HCT116 (cell line): ENCODE measurements around the gene DUOXA1. TPM values are rescaled to one million over a fixed set of nuclear protein-coding genes. Genes with fewer than 3 reads are reported as not detected.

Experiments used
- ATAC-seq: fragments of 200-7000 bp; cut with Tn5 transposase; 2 replicates; pipeline ENCODE4 v1.9.1; 2020; ENCODE audit warnings: mild to moderate bottlenecking, moderate library complexity
- BruUV-seq: library from RNA; stranded (reverse); fragments of 400-500 nt; replicated peaks from 2 replicates; lab custom pipeline; 2021; lab: Mats Ljungman, UMichigan
- CTCF ChIA-PET: fragments of 300-600 bp; sonication (Branson Sonifier 250); formaldehyde crosslinking; loops from one replicate; lab custom pipeline; 2021; ENCODE audit warnings: antibody characterized with exemption; lab: Charles Lee
- POLR2A ChIA-PET: fragments of 300-600, 350-600 bp; sonication (Branson Sonifier 250); formaldehyde crosslinking; loops from one replicate; lab custom pipeline; 2021; ENCODE audit warnings: antibody characterized with exemption; lab: Charles Lee
- RAD21 ChIA-PET, 2 experiments: fragments of 300-600 bp; sonication (Branson Sonifier 250); formaldehyde crosslinking; loops; one replicate each; lab custom pipeline; 2023; ENCODE audit warnings: low total read pairs in 2 of 2; ENCODE audit not compliant: uncharacterized antibody in 2 of 2, unreplicated experiment in 2 of 2, low non-redundant PET in 1 of 2; lab: Charles Lee
- DNase-seq: peaks from one replicate; pipeline ENCODE4 v3.0.0-alpha.2; 2010; ENCODE audit warnings: low read depth, low spot score
- H2AFZ ChIP-seq: fragments of 200-600 bp; shearing (Covaris generic), sonication (generic); 2 replicates; pipeline ENCODE4 v1.6.1; 2017; ENCODE audit warnings: low read depth, mixed run types, mixed read lengths, antibody characterized with exemption, low read length; ENCODE audit not compliant: poor library complexity, severe bottlenecking
- H3K27ac ChIP-seq: 2 replicates; pipeline ENCODE4 v1.5.1; 2012; ENCODE audit warnings: low read depth, low read length
- H3K27me3 ChIP-seq: fragments of 200-600 bp; sonication (generic); 2 replicates; pipeline ENCODE4 v1.6.1; 2016; ENCODE audit warnings: mixed run types, low read length, mixed read lengths; ENCODE audit not compliant: insufficient read depth
- H3K36me3 ChIP-seq, 2 experiments: fragments of 200-500 bp in 1 of 2; fragments of 200-600 bp in 1 of 2; sonication (Bioruptor generic) in 1 of 2; sonication (generic) in 1 of 2; 2 replicates each; pipeline versions ENCODE4 v1.5.1 to v1.6.1; 2014 to 2016; ENCODE audit warnings: low read length in 2 of 2, inconsistent platforms in 1 of 2, mixed read lengths in 1 of 2, mixed run types in 1 of 2; ENCODE audit not compliant: insufficient read depth in 2 of 2, control insufficient read depth in 1 of 2
- H3K4me1 ChIP-seq, 2 experiments: fragments of 200-600 bp in 1 of 2; sonication (generic) in 1 of 2; 2 replicates each; pipeline versions ENCODE4 v1.5.1 to v1.6.1; 2012 to 2017; ENCODE audit warnings: low read length in 2 of 2, inconsistent platforms in 1 of 2, mild to moderate bottlenecking in 1 of 2, mixed read lengths in 1 of 2, mixed run types in 1 of 2, moderate library complexity in 1 of 2; ENCODE audit not compliant: insufficient read depth in 2 of 2, control insufficient read depth in 1 of 2
- H3K4me2 ChIP-seq: fragments of 200-600 bp; sonication (generic); 2 replicates; pipeline ENCODE4 v1.6.1; 2017; ENCODE audit warnings: mixed run types, low read length, mixed read lengths
- H3K4me3 ChIP-seq, 2 experiments: fragments of 200-600 bp in 1 of 2; sonication (generic) in 1 of 2; replicated peaks in 1 of 2; 2 replicates each; pipeline ENCODE4 v1.5.1; 2011 to 2016; ENCODE audit warnings: low read length in 2 of 2, control low read depth in 1 of 2, low read depth in 1 of 2, mild to moderate bottlenecking in 1 of 2, mixed read lengths in 1 of 2, mixed run types in 1 of 2
- H3K79me2 ChIP-seq: fragments of 200-600 bp; sonication (generic); 2 replicates; pipeline ENCODE4 v1.6.1; 2017; ENCODE audit warnings: mild to moderate bottlenecking, mixed run types, low read length, moderate library complexity, mixed read lengths; ENCODE audit not compliant: insufficient read depth
- H3K9ac ChIP-seq: fragments of 200-600 bp; sonication (generic); 2 replicates; pipeline ENCODE4 v1.6.1; 2016; ENCODE audit warnings: low read length, mixed read lengths
- H3K9me2 ChIP-seq: fragments of 200-600 bp; sonication (generic), shearing (Covaris generic); 2 replicates; pipeline ENCODE4 v1.6.1; 2017; ENCODE audit warnings: mixed run types, mild to moderate bottlenecking, moderate library complexity; ENCODE audit not compliant: insufficient read depth
- H3K9me3 ChIP-seq, 2 experiments: fragments of 200-500 bp in 1 of 2; fragments of 200-600 bp in 1 of 2; sonication (Bioruptor generic) in 1 of 2; sonication (generic) in 1 of 2; 2 replicates each; pipeline ENCODE4 v1.6.1; 2014 to 2017; ENCODE audit warnings: low read length in 2 of 2, mixed read lengths in 2 of 2, inconsistent platforms in 1 of 2, low read depth in 1 of 2, mild to moderate bottlenecking in 1 of 2, mixed run types in 1 of 2, moderate library complexity in 1 of 2; ENCODE audit not compliant: control insufficient read depth in 1 of 2, insufficient read depth in 1 of 2
- H4K20me1 ChIP-seq: fragments of 200-600 bp; sonication (generic), shearing (Covaris generic); 2 replicates; pipeline ENCODE4 v1.6.1; 2017; ENCODE audit warnings: mixed run types, mild to moderate bottlenecking, moderate library complexity; ENCODE audit not compliant: insufficient read depth
- CBX3 ChIP-seq: IDR thresholded peaks from 2 replicates; pipeline ENCODE4 v1.6.1; 2012; ENCODE audit warnings: low read depth
- CEBPB ChIP-seq: IDR thresholded peaks from 2 replicates; pipeline ENCODE4 v1.6.1; 2012; ENCODE audit warnings: low read depth
- ELF1 ChIP-seq: IDR thresholded peaks from 2 replicates; pipeline ENCODE4 v1.6.1; 2012; ENCODE audit warnings: low read depth, borderline replicate concordance
- EZH2 ChIP-seq: fragments of 200-600 bp; sonication (generic); IDR thresholded peaks from 2 replicates; pipeline ENCODE4 v1.6.1; 2017; ENCODE audit warnings: antibody characterized with exemption, mixed run types
- FOSL1 ChIP-seq: IDR thresholded peaks from 2 replicates; pipeline ENCODE4 v1.6.1; 2012; ENCODE audit warnings: low read depth
- POLR2AphosphoS5 ChIP-seq: IDR thresholded peaks from 2 replicates; pipeline ENCODE4 v1.6.1; 2011; ENCODE audit warnings: mild to moderate bottlenecking, low read depth, low read length, moderate library complexity
- SIN3A ChIP-seq: IDR thresholded peaks from 2 replicates; pipeline ENCODE4 v1.6.1; 2012; ENCODE audit warnings: low read depth
- YY1 ChIP-seq: IDR thresholded peaks from 2 replicates; pipeline ENCODE4 v1.6.1; 2011; ENCODE audit warnings: low read length, low read depth, moderate library complexity, mild to moderate bottlenecking; ENCODE audit not compliant: insufficient replicate concordance; ENCODE audit errors: extremely low read depth
- ZFX ChIP-seq: fragments of 450-650 bp; IDR thresholded peaks from 2 replicates; pipeline ENCODE4 v1.6.1; 2017
- intact Hi-C: fragments of 100-400 bp; cut with micrococcal nuclease; formaldehyde crosslinking; loops from 2 replicates; pipeline ENCODE4 v1.10.0; 2022
- total RNA-seq: library from RNA; stranded (reverse); gene quantifications from one replicate; pipeline ENCODE4 v1.2.1, GENCODE V29; 2021; ENCODE audit not compliant: unreplicated experiment
- TF ChIP-seq, protein P1 (sequence below): IDR thresholded peaks from 2 replicates; pipeline ENCODE4 v1.6.1; 2012; ENCODE audit warnings: low read depth
- TF ChIP-seq, protein P2 (sequence below), 3 experiments: fragments of 200-600 bp in 1 of 3; sonication (generic) in 1 of 3; IDR thresholded peaks in 2 of 3; conservative IDR thresholded peaks in 1 of 3; 2 replicates each; pipeline ENCODE4 v1.5.1; 2012 to 2017; ENCODE audit warnings: low read depth in 2 of 3, low read length in 2 of 3, antibody characterized with exemption in 1 of 3, borderline replicate concordance in 1 of 3, control low read depth in 1 of 3, mild to moderate bottlenecking in 1 of 3, mixed read lengths in 1 of 3, mixed run types in 1 of 3, moderate library complexity in 1 of 3; ENCODE audit not compliant: insufficient read depth in 1 of 3
- TF ChIP-seq, protein P3 (sequence below): IDR thresholded peaks from 2 replicates; pipeline ENCODE4 v1.6.1; 2012

Gene DUOXA1
- total RNA-seq, 1 experiment from 2014 or later = 2.3 TPM

DNA sequence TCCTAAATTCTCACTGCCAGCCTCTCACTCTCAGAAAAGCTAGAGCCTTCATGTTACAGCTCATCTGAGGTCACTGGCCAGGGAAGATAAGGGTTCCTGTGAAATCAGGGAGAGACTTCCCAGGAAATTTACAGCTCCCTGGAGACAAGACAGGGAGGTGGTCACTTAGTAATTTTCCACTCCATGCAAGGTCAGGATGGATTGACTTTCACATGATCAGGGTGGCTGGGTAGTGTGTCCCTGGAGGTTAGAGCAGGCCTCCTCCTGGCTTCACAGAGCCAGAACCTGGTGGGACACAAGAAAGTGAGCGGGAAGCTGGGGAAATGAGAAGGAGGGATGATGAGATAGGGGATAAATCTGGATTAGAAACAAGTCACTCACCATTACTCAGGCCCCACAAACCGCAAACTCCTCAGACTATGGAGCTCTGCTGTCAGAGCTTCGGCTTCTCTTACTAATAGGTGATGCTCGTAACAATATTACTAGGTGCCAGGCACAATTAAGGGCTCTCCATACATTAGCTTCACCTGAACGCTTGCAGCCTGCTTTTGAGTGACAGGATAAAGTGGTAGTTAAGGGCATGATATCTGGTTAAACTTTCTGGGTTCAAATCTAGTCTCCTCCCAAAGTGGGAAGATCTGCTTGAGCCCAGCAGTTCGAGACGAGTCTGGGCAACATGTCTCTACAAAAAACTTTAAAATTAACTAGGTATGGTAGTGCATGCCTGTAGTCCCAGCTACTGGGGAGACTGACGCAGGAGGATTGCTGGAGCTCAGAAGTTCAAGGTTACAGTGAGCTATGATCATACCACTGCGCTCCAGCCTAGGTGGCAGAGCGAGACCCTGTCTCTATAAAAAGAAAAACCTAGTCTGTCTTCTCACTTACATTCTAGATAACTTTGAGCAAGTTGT is 40.6 kb downstream of the DUOXA1 start:
- Histone ChIP-seq H3K9ac (no peak overlapping the region), H3K4me2 (no peak overlapping the region), H3K9me3 (no peaks in the 10 kb centered on the region), H4K20me1 (no peaks in the 10 kb centered on the region), H3K9me2 (no peaks in the 10 kb centered on the region), H3K27me3 (peaks cover 14% of the 10 kb centered on the region; the same call in 1 of the 2 replicates), H3K27ac (no peak overlapping the region), H3K36me3 (no peaks in the 10 kb centered on the region), H3K79me2 (no peaks in the 10 kb centered on the region)
- intact Hi-C loops = no loop called here
- ChIA-PET CTCF (no interaction called here), POLR2A (no interaction called here)
- no peak for DNase-seq
- no peak for ATAC-seq
- BruUV-seq = no TSS peak
- TF ChIP-seq POLR2AphosphoS5 (no peak), SIN3A (no peak), ZFX (no peak), ELF1 (no peak), CBX3 (no peak), YY1 (no peak), EZH2 (no peak), CEBPB (no peak), FOSL1 (no peak)
- TF ChIP-seq, protein P1, sequence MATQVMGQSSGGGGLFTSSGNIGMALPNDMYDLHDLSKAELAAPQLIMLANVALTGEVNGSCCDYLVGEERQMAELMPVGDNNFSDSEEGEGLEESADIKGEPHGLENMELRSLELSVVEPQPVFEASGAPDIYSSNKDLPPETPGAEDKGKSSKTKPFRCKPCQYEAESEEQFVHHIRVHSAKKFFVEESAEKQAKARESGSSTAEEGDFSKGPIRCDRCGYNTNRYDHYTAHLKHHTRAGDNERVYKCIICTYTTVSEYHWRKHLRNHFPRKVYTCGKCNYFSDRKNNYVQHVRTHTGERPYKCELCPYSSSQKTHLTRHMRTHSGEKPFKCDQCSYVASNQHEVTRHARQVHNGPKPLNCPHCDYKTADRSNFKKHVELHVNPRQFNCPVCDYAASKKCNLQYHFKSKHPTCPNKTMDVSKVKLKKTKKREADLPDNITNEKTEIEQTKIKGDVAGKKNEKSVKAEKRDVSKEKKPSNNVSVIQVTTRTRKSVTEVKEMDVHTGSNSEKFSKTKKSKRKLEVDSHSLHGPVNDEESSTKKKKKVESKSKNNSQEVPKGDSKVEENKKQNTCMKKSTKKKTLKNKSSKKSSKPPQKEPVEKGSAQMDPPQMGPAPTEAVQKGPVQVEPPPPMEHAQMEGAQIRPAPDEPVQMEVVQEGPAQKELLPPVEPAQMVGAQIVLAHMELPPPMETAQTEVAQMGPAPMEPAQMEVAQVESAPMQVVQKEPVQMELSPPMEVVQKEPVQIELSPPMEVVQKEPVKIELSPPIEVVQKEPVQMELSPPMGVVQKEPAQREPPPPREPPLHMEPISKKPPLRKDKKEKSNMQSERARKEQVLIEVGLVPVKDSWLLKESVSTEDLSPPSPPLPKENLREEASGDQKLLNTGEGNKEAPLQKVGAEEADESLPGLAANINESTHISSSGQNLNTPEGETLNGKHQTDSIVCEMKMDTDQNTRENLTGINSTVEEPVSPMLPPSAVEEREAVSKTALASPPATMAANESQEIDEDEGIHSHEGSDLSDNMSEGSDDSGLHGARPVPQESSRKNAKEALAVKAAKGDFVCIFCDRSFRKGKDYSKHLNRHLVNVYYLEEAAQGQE = no peak
- TF ChIP-seq, protein P2, sequence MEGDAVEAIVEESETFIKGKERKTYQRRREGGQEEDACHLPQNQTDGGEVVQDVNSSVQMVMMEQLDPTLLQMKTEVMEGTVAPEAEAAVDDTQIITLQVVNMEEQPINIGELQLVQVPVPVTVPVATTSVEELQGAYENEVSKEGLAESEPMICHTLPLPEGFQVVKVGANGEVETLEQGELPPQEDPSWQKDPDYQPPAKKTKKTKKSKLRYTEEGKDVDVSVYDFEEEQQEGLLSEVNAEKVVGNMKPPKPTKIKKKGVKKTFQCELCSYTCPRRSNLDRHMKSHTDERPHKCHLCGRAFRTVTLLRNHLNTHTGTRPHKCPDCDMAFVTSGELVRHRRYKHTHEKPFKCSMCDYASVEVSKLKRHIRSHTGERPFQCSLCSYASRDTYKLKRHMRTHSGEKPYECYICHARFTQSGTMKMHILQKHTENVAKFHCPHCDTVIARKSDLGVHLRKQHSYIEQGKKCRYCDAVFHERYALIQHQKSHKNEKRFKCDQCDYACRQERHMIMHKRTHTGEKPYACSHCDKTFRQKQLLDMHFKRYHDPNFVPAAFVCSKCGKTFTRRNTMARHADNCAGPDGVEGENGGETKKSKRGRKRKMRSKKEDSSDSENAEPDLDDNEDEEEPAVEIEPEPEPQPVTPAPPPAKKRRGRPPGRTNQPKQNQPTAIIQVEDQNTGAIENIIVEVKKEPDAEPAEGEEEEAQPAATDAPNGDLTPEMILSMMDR (IDR thresholded peaks at IDR 0.05 in 2 of 3, conservative IDR thresholded peaks at IDR 0.05 in 1 of 3; ENCODE audit: borderline replicate concordance in 1 of 3, insufficient read depth in 1 of 3, low read depth in 2 of 3, low read length in 2 of 3) = no peak
- TF ChIP-seq, protein P3, sequence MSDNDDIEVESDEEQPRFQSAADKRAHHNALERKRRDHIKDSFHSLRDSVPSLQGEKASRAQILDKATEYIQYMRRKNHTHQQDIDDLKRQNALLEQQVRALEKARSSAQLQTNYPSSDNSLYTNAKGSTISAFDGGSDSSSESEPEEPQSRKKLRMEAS = no peak
- TF ChIP-seq, all 23 proteins: peak for 0
- Histone ChIP-seq H2AFZ (no peak overlapping the region), H3K4me3 (no peak overlapping the region), H3K4me1 (peaks cover 0 to 7% of the 10 kb centered on the region in 2 experiments; a peak in 1 of 4 replicates)
- RAD21 ChIA-PET = no interaction called here
